ENCODE results near the gene GORASP2. TPM values are rescaled to one million over a fixed set of nuclear protein-coding genes. Genes with fewer than 3 reads are reported as not detected.

GORASP2 gene
- total RNA-seq, 1 donor from 2014 or later: 126 TPM

GRCh38 chr2:171004833-171005232, 75.8 kb downstream of the GORASP2 start:
- no peaks in the 10 kb centered on the region for H3K27me3 Mint-ChIP-seq (ENCODE audit: low read depth)
- H3K4me3 Mint-ChIP-seq (ENCODE audit: unreplicated experiment): no peak overlapping the region
- H3K9me3 Mint-ChIP-seq (ENCODE audit: low read depth): no peaks in the 10 kb centered on the region
- DNase-seq (ENCODE audit: low spot score): no peak
- H3K4me1 Mint-ChIP-seq (ENCODE audit: low read depth): no peaks in the 10 kb centered on the region
- TF ChIP-seq CTCF (IDR thresholded peaks at IDR 0.05): no peak
- H3K27ac Mint-ChIP-seq (ENCODE audit: unreplicated experiment): no peak overlapping the region
- peaks cover 30% of the 10 kb centered on the region for H3K36me3 Mint-ChIP-seq (ENCODE audit: low read depth)

GRCh38 chr2:171008550-171009205, 79.6 kb downstream of the GORASP2 start:
- DNase-seq (ENCODE audit: low spot score): no peak
- Mint-ChIP-seq H3K27ac (ENCODE audit: unreplicated experiment) (no peak overlapping the region), H3K27me3 (ENCODE audit: low read depth) (no peaks in the 10 kb centered on the region), H3K4me3 (ENCODE audit: unreplicated experiment) (no peak overlapping the region), H3K36me3 (ENCODE audit: low read depth) (peaks cover 32% of the 10 kb centered on the region), H3K9me3 (ENCODE audit: low read depth) (no peaks in the 10 kb centered on the region), H3K4me1 (ENCODE audit: low read depth) (no peaks in the 10 kb centered on the region)
- no peak for TF ChIP-seq CTCF (IDR thresholded peaks at IDR 0.05)

- no peak for DNase-seq (ENCODE audit: low spot score)
- TF ChIP-seq CTCF (IDR thresholded peaks at IDR 0.05): no peak
- H3K4me3 Mint-ChIP-seq (ENCODE audit: unreplicated experiment): no peak overlapping the region
- H3K9me3 Mint-ChIP-seq (ENCODE audit: low read depth): no peaks in the 10 kb centered on the region
- no peaks in the 10 kb centered on the region for H3K4me1 Mint-ChIP-seq (ENCODE audit: low read depth)
- H3K36me3 Mint-ChIP-seq (ENCODE audit: low read depth): peaks cover 33% of the 10 kb centered on the region
- no peaks in the 10 kb centered on the region for H3K27me3 Mint-ChIP-seq (ENCODE audit: low read depth)
- no peak overlapping the region for H3K27ac Mint-ChIP-seq (ENCODE audit: unreplicated experiment)
These were observed 80.3 kb downstream of the GORASP2 start for GRCh38 chr2:171009386-171009785.

GRCh38 chr2:171013851-171014250, 84.8 kb downstream of the GORASP2 start:
- DNase-seq (ENCODE audit: low spot score): no peak
- TF ChIP-seq CTCF (IDR thresholded peaks at IDR 0.05): no peak
- Mint-ChIP-seq H3K27ac (ENCODE audit: unreplicated experiment) (no peak overlapping the region), H3K9me3 (ENCODE audit: low read depth) (no peaks in the 10 kb centered on the region), H3K4me1 (ENCODE audit: low read depth) (no peaks in the 10 kb centered on the region), H3K36me3 (ENCODE audit: low read depth) (peaks cover 22% of the 10 kb centered on the region), H3K27me3 (ENCODE audit: low read depth) (no peaks in the 10 kb centered on the region), H3K4me3 (ENCODE audit: unreplicated experiment) (no peak overlapping the region)

- TF ChIP-seq CTCF (IDR thresholded peaks at IDR 0.05): no peak
- H3K27me3 Mint-ChIP-seq (ENCODE audit: low read depth): no peaks in the 10 kb centered on the region
These were observed 87.1 kb downstream of the GORASP2 start for GRCh38 chr2:171016125-171016524.

More at GRCh38 chr2:171016125-171016524, 87.1 kb downstream of the GORASP2 start:
- DNase-seq (ENCODE audit: low spot score): no peak
- Mint-ChIP-seq H3K36me3 (ENCODE audit: low read depth) (peaks cover 14% of the 10 kb centered on the region), H3K9me3 (ENCODE audit: low read depth) (no peaks in the 10 kb centered on the region), H3K4me1 (ENCODE audit: low read depth) (peaks cover 3% of the 10 kb centered on the region), H3K4me3 (ENCODE audit: unreplicated experiment) (no peak overlapping the region), H3K27ac (ENCODE audit: unreplicated experiment) (no peak overlapping the region)

Other genes starting within 250 kb of the GORASP2 start
- not detected in 3 replicates for gene SP5, start 213.9 kb upstream of the GORASP2 start, total RNA-seq
- 2.1 to 2.6 TPM in 2 of 3 replicates, not detected in the other for gene ERICH2, start 158.9 kb upstream of the GORASP2 start, total RNA-seq
- not detected in 3 replicates for gene GAD1, start 112.4 kb upstream of the GORASP2 start, total RNA-seq
- gene TLK1, start 231.6 kb downstream of the GORASP2 start, total RNA-seq: 57.2 to 66.0 TPM (median 64.1 TPM) in 3 replicates